ENCODE results near the gene KCNRG.

KCNRG gene

GRCh38 chr13:50065712-50066111, 50.5 kb downstream of the KCNRG start:
- Histone ChIP-seq H3K4me3 (ENCODE audit: insufficient read depth, low read length, poor library complexity, severe bottlenecking) (no peak overlapping the region), H4K20me1 (ENCODE audit: low read depth, low read length) (peaks cover 70% of the 10 kb centered on the region), H3K27ac (ENCODE audit: low read depth, low read length) (no peak overlapping the region), H3F3A (ENCODE audit: insufficient read depth) (peaks cover 63% of the 10 kb centered on the region), H3K9me3 (ENCODE audit: insufficient read depth, low read length) (no peaks in the 10 kb centered on the region), H2AFZ (ENCODE audit: low read depth, low read length, severe bottlenecking) (no peak overlapping the region), H3K9me2 (replicated peaks; ENCODE audit: insufficient read depth, low read length) (no peaks in the 10 kb centered on the region), H3K27me3 (ENCODE audit: low read length) (no peaks in the 10 kb centered on the region), H3K9ac (ENCODE audit: low read length) (no peak overlapping the region), H3K4me2 (ENCODE audit: low read depth, low read length, poor library complexity, severe bottlenecking) (no peak overlapping the region), H3K79me2 (ENCODE audit: insufficient read depth, low read length) (peaks cover 86% of the 10 kb centered on the region), H3K36me3 (ENCODE audit: low read length) (peaks cover 75% of the 10 kb centered on the region)
- no peak for TF ChIP-seq CTCF (IDR thresholded peaks at IDR 0.05; ENCODE audit: insufficient read depth, low read length, poor library complexity, severe bottlenecking)
- TF ChIP-seq EZH2phosphoT487 (conservative IDR thresholded peaks at IDR 0.05; ENCODE audit: low read length): no peak

GRCh38 chr13:50068508-50068907, 53.3 kb downstream of the KCNRG start:
- Histone ChIP-seq H3K27me3 (ENCODE audit: low read length) (no peaks in the 10 kb centered on the region), H3K79me2 (ENCODE audit: insufficient read depth, low read length) (peaks cover 95% of the 10 kb centered on the region), H3K27ac (ENCODE audit: low read depth, low read length) (no peak overlapping the region), H3K4me2 (ENCODE audit: low read depth, low read length, poor library complexity, severe bottlenecking) (no peak overlapping the region), H3K36me3 (ENCODE audit: low read length) (peaks cover 86% of the 10 kb centered on the region), H3K9me2 (replicated peaks; ENCODE audit: insufficient read depth, low read length) (no peaks in the 10 kb centered on the region), H3K9ac (ENCODE audit: low read length) (no peak overlapping the region), H4K20me1 (ENCODE audit: low read depth, low read length) (peaks cover 84% of the 10 kb centered on the region), H3K9me3 (ENCODE audit: insufficient read depth, low read length) (no peaks in the 10 kb centered on the region), H2AFZ (ENCODE audit: low read depth, low read length, severe bottlenecking) (no peak overlapping the region), H3K4me3 (ENCODE audit: insufficient read depth, low read length, poor library complexity, severe bottlenecking) (no peak overlapping the region), H3F3A (ENCODE audit: insufficient read depth) (peaks cover 78% of the 10 kb centered on the region)
- no peak for TF ChIP-seq CTCF (IDR thresholded peaks at IDR 0.05; ENCODE audit: insufficient read depth, low read length, poor library complexity, severe bottlenecking)
- TF ChIP-seq EZH2phosphoT487 (conservative IDR thresholded peaks at IDR 0.05; ENCODE audit: low read length): no peak

- TF ChIP-seq EZH2phosphoT487 (conservative IDR thresholded peaks at IDR 0.05; ENCODE audit: low read length): no peak
- no peak for TF ChIP-seq CTCF (IDR thresholded peaks at IDR 0.05; ENCODE audit: insufficient read depth, low read length, poor library complexity, severe bottlenecking)
- H3F3A ChIP-seq (ENCODE audit: insufficient read depth): peaks cover 78% of the 10 kb centered on the region
- H3K79me2 ChIP-seq (ENCODE audit: insufficient read depth, low read length): peaks cover 95% of the 10 kb centered on the region
- no peak overlapping the region for H3K4me3 ChIP-seq (ENCODE audit: insufficient read depth, low read length, poor library complexity, severe bottlenecking)
- no peak overlapping the region for H3K4me2 ChIP-seq (ENCODE audit: low read depth, low read length, poor library complexity, severe bottlenecking)
- no peaks in the 10 kb centered on the region for H3K27me3 ChIP-seq (ENCODE audit: low read length)
- no peaks in the 10 kb centered on the region for H3K9me2 ChIP-seq (replicated peaks; ENCODE audit: insufficient read depth, low read length)
- peaks cover 84% of the 10 kb centered on the region for H4K20me1 ChIP-seq (ENCODE audit: low read depth, low read length)
- no peak overlapping the region for H3K27ac ChIP-seq (ENCODE audit: low read depth, low read length)
- H2AFZ ChIP-seq (ENCODE audit: low read depth, low read length, severe bottlenecking): no peak overlapping the region
- H3K9ac ChIP-seq (ENCODE audit: low read length): no peak overlapping the region
- no peaks in the 10 kb centered on the region for H3K9me3 ChIP-seq (ENCODE audit: insufficient read depth, low read length)
- H3K36me3 ChIP-seq (ENCODE audit: low read length): peaks cover 86% of the 10 kb centered on the region
Measured at GRCh38 chr13:50069261-50069660, 54.0 kb downstream of the KCNRG start.
